ENCODE data around the gene CGB1. TPM values are rescaled to one million over a fixed set of nuclear protein-coding genes. Genes with fewer than 3 reads are reported as not detected.

Gene CGB1
- total RNA-seq, 1 donor from 2014 or later: not detected

DNA sequence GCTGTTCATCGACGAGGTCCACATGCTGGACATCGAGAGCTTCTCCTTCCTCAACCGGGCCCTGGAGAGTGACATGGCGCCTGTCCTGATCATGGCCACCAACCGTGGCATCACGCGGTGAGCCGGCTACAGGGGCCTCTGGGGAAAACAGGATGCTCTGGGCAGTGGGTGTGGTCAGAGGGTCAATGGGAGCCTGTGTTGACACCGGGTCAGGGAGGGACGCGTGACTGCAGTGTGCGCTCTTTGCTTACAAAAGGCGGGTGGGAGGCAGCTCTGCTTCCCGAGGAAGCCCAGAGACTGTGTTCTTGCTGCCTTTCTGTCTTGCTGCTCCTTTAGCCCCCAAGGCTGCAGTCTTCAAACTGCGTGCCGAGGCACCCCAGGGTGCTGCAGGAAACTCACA, 25.5 kb downstream of the CGB1 start:
- DNase-seq (ENCODE audit: missing footprints): no peak
- ATAC-seq: no peak
- intact Hi-C loops (cut with DNase I): no loop called here

- ATAC-seq: no peak
- intact Hi-C loops (cut with DNase I): no loop called here
Observed at GRCh38 chr19:49010453-49010852, 26.2 kb downstream of the CGB1 start.

DNA sequence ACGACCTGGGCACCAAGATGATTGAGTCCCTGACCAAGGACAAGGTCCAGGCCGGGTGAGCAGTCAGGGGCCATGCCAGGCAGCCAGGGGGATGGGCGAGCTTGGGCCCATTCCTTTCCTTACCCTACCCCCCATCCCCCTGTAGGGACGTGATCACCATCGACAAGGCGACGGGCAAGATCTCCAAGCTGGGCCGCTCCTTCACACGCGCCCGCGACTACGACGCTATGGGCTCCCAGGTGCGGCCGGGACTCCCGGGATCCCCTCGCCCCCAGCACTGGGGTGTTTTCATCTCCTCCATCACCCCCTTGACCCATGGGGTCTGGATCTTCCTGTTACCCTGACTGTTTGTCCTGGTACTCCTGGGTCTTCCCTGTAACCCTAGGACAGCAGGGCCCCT, 26.9 kb downstream of the CGB1 start:
- no peak for DNase-seq (ENCODE audit: missing footprints)
- intact Hi-C loops (cut with DNase I): no loop called here
- ATAC-seq: no peak

More at GRCh38 chr19:49010453-49010852, 26.2 kb downstream of the CGB1 start:
- DNase-seq (ENCODE audit: missing footprints): no peak

DNA sequence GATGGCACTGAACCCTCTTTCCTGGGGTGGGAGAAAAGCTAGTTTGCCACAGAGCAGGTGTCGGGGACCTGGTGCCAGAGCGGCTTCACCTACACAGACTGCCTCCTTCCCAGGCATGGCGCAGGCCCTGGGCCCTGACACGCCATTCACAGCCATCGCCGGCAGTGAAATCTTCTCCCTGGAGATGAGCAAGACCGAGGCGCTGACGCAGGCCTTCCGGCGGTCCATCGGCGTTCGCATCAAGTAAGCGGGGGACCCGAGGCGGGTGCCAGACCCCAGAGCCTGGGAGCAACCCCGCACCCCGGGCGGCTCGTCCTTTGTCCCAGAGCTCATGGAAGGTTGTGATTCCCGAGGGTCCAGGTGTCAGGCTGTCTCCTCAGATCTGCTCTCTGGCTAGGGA, 29.8 kb downstream of the CGB1 start:
- ATAC-seq (no peak), DNase-seq (ENCODE audit: missing footprints) (no peak)
- intact Hi-C loops (cut with DNase I): no loop called here

DNA sequence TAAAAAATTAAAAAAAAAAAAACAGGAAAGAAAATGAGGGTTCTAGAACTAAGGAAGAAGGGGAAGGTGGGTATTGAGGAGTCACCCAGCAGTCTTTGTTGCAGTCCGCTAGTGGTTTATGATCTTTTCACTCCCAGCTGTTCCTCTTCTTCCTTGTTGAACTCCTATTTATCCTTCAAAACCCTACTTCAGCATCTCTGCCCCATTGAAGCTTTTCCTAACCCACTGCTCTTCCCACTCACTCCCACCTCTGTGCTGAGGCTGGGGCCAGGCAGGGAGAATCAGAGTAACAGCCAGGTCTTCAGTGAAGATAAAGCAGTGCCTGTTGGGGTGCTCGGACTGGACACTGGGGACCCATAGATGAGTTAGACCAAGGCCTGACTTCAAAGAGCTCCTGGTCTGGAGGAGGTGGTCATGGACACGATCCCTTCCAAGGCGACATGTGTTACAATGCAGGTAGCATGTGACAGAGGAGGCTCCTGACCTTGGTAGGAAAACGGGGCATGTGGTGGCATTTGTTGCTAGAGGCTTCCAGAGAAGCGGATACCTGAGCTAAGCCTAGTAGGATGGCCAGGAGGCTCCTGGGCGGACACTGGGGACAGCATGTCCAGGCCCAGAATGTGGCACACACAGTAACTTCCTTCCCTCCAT, 31.6 kb downstream of the CGB1 start:
- no peak for ATAC-seq
- intact Hi-C loops (cut with DNase I): no loop called here
- DNase-seq (ENCODE audit: missing footprints): no peak

DNA sequence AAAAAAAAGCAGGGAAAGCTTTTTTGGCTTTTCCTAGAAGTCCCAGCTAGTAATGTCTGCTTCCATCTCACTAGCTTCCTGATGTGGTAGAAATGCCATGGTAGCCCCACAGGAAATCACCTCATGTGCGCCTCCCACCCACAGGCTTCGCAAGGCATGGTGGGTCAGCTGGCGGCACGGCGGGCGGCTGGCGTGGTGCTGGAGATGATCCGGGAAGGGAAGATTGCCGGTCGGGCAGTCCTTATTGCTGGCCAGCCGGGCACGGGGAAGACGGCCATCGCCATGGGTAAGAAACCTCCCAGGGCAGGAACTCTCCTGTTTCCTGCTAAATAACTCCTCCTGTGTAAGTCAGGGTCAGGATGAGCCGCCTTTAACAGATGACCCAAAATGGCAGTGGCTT, 32.6 kb downstream of the CGB1 start:
- no peak for ATAC-seq
- intact Hi-C loops (cut with DNase I): no loop called here
- DNase-seq (ENCODE audit: missing footprints): no peak

DNA sequence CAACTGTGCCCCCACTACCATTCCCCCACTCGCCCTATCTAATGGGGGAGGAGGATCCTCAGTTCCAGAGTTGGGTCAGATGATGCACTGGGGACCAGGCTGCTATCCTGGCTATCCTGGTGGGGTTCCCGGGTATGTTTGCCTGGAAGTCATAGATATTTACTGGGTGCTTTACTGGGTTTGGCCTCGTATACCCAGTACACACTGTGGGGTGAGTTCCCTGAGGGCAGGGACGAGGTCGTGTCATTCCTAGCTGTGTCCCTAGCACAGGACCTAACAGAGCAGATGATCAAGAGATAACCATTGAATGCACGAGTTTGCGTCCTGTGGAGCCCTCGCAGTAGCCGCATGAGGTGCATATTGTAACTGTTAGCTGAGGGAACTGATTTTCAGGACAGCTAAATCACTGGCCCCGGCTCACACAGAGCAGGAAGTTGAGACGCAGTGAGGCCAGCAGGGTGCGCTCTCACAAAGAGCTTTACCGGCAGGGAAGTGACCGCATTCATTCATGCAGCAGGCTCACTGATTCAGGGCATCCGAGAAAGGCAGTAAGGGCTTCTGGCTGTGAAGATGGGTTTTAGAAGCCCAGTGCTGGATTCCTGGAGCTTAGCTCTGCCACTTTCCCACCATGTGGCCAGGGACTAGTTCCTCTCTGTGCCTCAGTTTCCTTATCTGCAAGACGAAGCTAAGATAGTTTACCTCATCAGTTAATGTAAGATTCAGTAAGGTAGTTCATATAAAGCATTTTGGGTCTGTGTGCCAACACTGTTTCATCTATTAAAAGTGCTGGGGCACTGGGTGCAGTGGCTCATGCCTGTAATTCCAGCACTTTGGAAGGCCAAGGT, 37.0 kb downstream of the CGB1 start:
- DNase-seq (ENCODE audit: missing footprints) (no peak), ATAC-seq (peak; percentile 54)
- intact Hi-C loops (cut with DNase I): no loop called here

- ATAC-seq (no peak), DNase-seq (ENCODE audit: missing footprints) (no peak)
- intact Hi-C loops (cut with DNase I): no loop called here
Observed at GRCh38 chr19:48997972-48998371, 38.7 kb downstream of the CGB1 start.

- no peak for DNase-seq (ENCODE audit: missing footprints)
- no peak for ATAC-seq
- intact Hi-C loops (cut with DNase I): no loop called here
Observed at GRCh38 chr19:48994035-48994386, 42.7 kb downstream of the CGB1 start.

GRCh38 chr19:48993175-48994034, 43.3 kb downstream of the CGB1 start, which contains the start of the genes GYS1 and RUVBL2:
GYS1 (minus strand) TSS chr19:48993309; CDS start chr19:48993112, 197 bp downstream.
RUVBL2 (plus strand) TSS chr19:48993887; CDS start chr19:48993912, 25 bp downstream.
- peak; percentile 94 for ATAC-seq
- intact Hi-C loops (cut with DNase I): loop anchor here (2.0 kb wide), 1 partner anchor 29 kb away; the partner anchor contains the start of gene FTL
- peak; percentile 100 for DNase-seq (ENCODE audit: missing footprints)

DNA sequence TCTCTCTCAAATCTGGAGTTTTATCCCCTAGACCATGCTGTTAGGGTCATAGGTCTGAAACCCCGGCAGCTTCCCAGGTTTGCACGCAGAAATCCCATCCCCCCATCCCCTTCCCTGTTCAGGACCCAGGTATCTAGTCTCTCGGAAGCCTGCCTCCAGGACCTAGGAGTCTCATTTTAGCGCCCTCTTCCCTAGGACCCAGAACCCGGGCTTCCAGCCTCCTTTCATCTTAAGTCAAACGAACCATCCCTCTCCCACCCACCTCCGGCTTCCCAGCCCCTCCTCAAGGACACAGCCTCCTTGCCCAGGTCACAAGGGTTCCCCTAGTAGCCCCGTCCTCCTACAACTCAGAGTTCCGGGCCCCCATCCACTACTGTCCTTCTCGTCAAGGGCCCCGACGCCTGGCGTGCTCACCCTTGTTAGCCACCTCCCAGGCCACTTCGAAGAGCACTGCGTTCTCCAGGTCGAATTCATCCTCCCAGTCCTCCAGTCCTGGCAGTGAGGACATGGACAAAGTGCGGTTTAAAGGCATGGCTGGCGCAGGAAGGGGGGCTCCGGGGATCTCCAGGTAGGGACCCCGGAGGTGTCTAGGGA, 44.0 kb downstream of the CGB1 start:
- intact Hi-C loops (cut with DNase I): loop anchor here (2.0 kb wide), 1 partner anchor 28 kb away; the partner anchor contains the start of gene FTL
- ATAC-seq: peak; percentile 1
- peak; percentile 73 for DNase-seq (ENCODE audit: missing footprints)

- intact Hi-C loops (cut with DNase I): loop anchor here (2.0 kb wide), 1 partner anchor 27 kb away; the partner anchor contains the start of gene FTL
- DNase-seq (ENCODE audit: missing footprints) (no peak), ATAC-seq (peak; percentile 41)
Observed at GRCh38 chr19:48991873-48992580, 44.7 kb downstream of the CGB1 start.

DNA sequence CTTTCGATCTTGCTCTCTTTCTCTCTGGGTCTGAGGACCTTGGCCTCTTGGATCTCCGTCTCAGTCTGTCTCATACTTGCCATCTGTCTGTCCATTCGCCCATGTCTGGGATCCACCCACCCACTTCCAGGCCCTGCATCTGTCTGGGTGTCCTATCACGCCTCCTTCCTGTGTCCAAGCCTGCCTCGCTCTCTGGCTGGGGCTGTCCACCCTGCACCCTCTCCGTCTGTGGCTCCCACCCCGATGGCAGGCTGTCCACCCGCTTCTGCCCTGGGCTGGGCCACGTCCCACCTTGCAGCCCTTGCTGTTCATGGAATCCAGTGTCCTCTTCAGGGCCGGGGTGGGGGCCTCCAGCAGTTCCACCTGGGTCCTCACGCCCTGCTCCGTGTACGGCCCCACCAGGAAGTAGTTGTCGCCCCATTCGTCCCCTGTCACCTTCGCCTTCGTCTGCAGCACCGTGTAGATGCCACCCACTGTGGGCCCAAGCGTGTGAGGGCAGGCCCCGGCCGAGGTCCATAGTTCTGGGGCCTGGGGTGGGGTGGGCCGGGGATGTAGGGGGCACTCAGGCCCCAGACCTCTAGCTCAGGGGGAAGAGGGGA, 45.6 kb downstream of the CGB1 start:
- ATAC-seq (no peak), DNase-seq (ENCODE audit: missing footprints) (no peak)
- intact Hi-C loops (cut with DNase I): no loop called here

- no peak for ATAC-seq
- intact Hi-C loops (cut with DNase I): no loop called here
- no peak for DNase-seq (ENCODE audit: missing footprints)
Observed at GRCh38 chr19:48990400-48990799, 46.3 kb downstream of the CGB1 start.

- intact Hi-C loops (cut with DNase I): no loop called here
- DNase-seq (ENCODE audit: missing footprints): peak; percentile 76
- ATAC-seq: no peak
Observed at GRCh38 chr19:48989701-48990291, 46.9 kb downstream of the CGB1 start.

DNA sequence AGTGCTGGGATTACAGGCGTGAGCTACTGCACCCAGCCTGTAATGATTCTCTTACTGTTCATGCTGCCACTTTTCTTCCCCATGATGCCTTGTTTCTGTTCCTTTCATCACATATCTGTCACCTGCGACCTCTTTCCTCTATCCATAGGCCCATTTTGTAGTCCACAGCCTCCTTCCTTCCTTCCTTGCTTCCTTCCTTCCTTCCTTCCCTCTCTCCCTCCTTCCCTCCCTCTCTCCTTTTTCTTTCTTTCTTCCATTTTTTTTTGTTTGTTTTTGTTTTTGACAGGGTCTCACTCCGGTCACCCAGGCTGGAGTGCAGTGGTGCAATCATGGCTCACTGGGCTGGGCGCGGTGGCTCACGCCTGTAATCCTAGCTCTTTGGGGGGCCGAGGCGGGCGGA, 47.8 kb downstream of the CGB1 start:
- intact Hi-C loops (cut with DNase I): no loop called here
- no peak for ATAC-seq
- no peak for DNase-seq (ENCODE audit: missing footprints)

- DNase-seq (ENCODE audit: missing footprints) (no peak), ATAC-seq (no peak)
- intact Hi-C loops (cut with DNase I): no loop called here
Observed at GRCh38 chr19:48988286-48988685, 48.4 kb downstream of the CGB1 start.
